SHP77 treated with DMSO at 0.1 percent for 48 hours (cell line): ENCODE measurements around the gene APOOL.
"Not testable (repeated sequence)": the region's sequence is repeated elsewhere in the genome, so short reads cannot be mapped to it uniquely, and the experiment has no call there.

Experiments
- DNase-seq: peaks from one replicate; lab custom pipeline; 2025; lab: John Stamatoyannopoulos, UW

APOOL gene, protein sequence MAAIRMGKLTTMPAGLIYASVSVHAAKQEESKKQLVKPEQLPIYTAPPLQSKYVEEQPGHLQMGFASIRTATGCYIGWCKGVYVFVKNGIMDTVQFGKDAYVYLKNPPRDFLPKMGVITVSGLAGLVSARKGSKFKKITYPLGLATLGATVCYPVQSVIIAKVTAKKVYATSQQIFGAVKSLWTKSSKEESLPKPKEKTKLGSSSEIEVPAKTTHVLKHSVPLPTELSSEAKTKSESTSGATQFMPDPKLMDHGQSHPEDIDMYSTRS

GRCh38 chrX:85003655-85004244 is at the start of gene APOOL:
APOOL (plus strand) TSS chrX:85003877; CDS start chrX:85003913, 36 bp downstream.
- DNase-seq, result peak; percentile 40

DNA sequence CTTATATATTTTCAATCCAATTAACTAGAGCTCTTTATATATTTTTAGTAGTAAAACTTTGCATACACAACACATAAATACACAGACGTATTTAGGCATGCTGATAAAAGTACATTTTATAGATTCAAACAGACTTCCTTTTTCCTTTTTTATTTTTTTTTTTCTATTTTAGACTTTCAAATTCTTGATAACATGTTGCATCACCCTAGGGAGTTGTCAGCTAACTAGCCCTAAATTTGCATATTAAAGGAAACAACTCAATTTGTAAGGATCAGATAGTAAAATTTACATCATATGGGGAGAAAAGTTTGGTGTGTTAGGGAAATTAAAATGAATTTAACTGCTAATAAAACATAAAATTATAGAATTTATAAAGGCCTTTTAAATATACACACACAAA is 47.4 kb upstream of the APOOL start:
- no peak for DNase-seq

GRCh38 chrX:84974803-84975202 is 28.9 kb upstream of the APOOL start:
- DNase-seq, result no peak

DNA sequence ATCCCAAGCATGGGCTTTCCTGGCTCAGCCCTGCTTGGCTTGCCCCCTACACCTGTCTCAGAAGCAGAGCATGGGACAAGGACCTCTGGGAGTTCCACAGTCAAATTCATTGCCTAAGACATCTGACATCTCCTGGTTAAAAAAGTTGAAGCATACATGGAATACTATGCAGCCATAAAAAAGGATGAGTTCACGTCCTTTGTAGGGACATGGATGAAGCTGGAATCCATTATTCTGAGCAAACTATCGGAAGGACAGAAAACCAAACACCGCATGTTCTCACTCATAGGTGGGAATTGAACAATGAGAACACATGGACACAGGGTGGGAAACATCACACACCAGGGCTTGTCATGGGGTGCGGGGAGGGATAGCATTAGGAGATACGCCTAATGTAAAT is 11.9 kb upstream of the APOOL start:
- DNase-seq, result not testable (repeated sequence)

DNA sequence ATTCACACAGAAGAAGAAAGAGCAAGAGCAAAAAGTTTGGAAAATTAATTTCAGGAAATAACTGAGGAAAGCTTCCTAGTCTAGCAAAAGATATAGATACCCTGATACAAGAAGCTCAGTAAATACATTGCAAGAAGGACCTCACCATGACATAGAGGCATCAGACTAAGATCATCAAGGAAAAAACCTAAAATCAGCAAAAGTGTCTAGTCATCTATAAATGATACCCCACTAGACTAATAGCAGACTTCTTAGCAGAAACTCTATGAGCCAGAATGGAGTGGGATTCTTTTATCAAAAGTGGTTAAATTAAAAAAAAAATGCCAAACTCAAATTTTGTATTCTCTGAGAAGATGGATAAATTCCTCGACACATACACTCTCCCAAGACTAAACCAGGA is 10.5 kb upstream of the APOOL start:
- DNase-seq, result no peak

DNA sequence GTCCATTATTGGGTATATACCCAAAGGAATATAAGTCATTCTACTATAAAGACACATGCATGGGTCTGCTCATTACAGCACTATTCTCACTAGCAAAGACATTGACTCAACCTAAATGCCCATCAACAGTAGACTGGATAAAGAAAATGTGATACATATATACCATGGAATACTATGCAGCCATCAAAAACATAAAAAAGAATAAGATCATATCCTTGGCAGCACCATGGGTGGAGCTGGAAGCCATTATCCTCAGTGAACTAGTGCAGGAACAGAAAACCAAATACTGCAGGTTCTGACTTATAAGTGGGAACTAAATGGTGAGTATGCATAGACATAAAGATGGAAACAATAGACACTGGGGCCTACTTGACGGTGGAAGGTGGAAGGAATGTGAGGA is 2.3 kb upstream of the APOOL start:
- DNase-seq, result no peak

DNA sequence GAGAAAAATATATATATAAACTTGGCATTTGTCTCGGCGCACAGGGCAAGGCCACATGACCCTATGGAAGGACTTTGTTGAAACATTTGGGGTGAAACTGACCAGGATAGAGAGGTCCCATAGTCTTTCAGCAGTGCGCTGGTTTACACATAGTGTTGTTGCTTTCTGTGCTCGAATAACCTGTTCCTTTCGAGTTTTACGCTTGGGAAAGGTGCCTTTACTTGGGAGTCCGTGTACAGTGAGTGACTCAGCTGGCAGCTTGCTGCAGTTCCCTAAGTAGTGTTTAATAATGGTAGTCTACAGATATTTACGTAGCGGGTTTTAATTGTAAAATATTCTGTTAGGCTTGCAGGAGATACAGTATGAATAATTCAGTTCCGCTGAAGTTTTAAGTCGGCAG is 578 bp downstream of the APOOL start:
- DNase-seq, result no peak

- DNase-seq, result no peak
Measured at GRCh38 chrX:85012098-85012497, 8.4 kb downstream of the APOOL start.

GRCh38 chrX:85015351-85015750 is 11.7 kb downstream of the APOOL start:
- DNase-seq, result not testable (repeated sequence)

DNA sequence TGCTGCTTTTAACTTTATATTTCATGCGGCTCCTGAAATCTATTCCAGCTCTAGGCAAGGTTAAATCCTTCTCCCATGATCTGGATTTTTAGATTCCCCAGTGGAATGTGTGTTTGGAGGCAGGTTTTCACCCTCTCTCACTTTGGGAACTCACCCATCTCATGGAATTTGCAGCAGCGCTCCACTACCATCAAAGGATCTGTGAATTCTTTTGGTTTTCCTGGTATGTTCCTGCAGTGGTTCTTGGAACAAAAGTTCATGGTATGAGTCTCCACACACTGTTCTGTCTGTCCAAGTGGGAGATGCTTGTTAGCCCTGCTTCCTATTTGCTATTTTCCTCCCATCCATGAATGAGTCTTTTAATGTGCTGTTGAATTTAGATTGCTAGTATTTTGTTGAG is 14.0 kb downstream of the APOOL start:
- DNase-seq, result no peak

DNA sequence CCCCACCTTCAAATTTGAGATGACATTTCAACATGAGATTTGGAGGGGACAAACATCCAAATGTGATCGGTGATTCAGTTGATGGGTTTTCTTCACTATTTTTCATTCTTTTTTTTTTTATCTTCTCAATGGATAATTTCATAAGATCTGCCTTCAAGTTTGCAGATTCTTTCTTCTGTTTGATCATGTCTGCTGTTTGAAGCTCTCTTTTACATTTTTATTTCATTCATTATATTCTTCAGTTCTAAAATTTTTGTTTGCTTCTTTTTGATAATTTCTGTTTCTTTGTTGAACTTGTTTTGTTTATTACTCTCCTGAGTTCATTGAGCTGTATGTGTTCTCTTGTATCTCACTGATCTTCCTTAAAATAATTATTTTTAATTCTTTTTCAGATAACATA is 14.8 kb downstream of the APOOL start:
- no peak for DNase-seq

- no peak for DNase-seq
Measured at GRCh38 chrX:85020216-85020615, 16.5 kb downstream of the APOOL start.

GRCh38 chrX:85024044-85024443 is 20.4 kb downstream of the APOOL start:
- no peak for DNase-seq

- no peak for DNase-seq
Measured at GRCh38 chrX:85024562-85024961, 20.9 kb downstream of the APOOL start.

DNA sequence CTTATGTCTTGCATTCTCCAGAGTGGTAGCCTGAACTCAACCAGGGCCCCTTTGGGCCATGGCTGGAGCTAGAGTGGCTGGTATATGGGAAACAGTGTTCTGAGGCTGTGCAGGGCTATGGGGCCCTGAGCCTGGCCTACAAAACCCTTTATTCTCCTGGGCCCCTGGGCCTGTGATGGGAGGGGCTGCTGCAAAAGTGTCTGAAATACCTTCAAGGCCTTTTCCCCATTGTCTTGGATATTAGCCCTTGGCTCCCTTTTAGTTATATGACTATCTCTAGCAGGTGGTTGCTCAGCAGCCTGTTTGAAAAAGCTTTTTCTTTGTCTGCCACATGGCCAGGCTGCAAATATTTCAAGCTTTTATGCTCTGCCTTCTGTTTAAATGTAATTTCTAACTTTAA is 22.5 kb downstream of the APOOL start:
- no peak for DNase-seq

- no peak for DNase-seq
Measured at GRCh38 chrX:85029043-85029442, 25.4 kb downstream of the APOOL start.

- no peak for DNase-seq
Measured at GRCh38 chrX:85031505-85031904, 27.8 kb downstream of the APOOL start.

GRCh38 chrX:85037114-85037513 is 33.4 kb downstream of the APOOL start:
- no peak for DNase-seq

GRCh38 chrX:85051627-85052026 is 48.0 kb downstream of the APOOL start:
- no peak for DNase-seq

- DNase-seq, result no peak
Measured at GRCh38 chrX:85052205-85052604, 48.5 kb downstream of the APOOL start.

DNA sequence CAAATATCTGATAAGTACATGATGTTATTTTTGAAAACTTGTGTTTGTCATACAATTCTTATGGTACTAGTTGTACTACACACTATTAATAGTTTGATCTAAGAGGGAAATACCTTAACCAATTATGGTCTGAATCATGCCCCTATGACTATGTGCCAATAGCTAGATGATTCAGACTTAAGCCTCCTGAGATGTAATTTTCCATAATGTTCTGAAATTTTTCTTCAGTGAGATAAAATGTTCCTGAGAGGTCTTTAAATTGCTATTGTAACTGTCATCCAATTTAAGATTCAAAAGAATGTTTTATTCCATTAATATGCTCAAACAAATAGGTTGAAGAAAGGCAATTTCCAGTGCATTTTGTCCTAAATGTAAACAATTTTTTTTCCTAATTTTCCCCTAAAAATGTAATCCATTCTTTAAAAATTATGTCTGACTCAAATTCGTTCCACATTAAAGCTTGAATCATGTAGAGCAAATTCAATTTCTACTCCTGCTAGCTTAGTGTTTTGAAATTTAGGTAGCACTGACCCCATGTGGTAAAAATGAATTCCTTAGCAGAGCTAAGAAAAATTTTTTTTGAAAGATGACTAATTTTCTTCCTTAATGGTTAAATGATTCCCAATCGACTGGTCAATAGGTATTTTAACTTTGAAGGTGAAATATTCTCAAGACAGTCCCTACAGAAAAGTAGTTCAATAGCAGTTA is 49.1 kb downstream of the APOOL start:
- DNase-seq, result no peak

GRCh38 chrX:85065512-85066198 is 62.0 kb downstream of the APOOL start:
- DNase-seq, result no peak

DNA sequence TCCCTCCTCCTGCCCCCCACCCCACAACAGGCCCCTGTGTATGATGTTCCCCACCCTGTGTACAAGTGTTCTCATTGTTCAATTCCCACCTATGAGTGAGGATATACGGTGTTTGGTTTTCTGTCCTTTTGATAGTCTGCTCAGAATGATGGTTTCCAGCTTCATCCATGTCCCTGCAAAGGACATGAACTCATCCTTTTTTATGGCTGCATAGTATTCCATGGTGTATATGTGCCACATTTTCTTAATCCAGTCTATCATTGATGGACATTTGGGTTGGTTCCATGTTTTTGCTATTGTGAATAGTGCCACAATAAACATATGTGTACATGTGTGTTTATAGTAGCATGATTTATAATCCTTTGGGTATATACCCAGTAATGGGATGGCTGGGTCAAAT is 73.6 kb downstream of the APOOL start:
- not testable (repeated sequence) for DNase-seq
